Middle frontal gyrus (tissue), 1 donor: ENCODE data around the gene CTU2.
"Not testable (repeated sequence)": the region's sequence is repeated elsewhere in the genome, so short reads cannot be mapped to it uniquely, and the experiment has no call there.

Source experiments
- DNase-seq: peaks from one replicate; pipeline ENCODE4 v3.0.0-alpha.2; 2015; ENCODE audit warnings: low spot score; ENCODE audit errors: extremely low spot score

Gene CTU2

DNA sequence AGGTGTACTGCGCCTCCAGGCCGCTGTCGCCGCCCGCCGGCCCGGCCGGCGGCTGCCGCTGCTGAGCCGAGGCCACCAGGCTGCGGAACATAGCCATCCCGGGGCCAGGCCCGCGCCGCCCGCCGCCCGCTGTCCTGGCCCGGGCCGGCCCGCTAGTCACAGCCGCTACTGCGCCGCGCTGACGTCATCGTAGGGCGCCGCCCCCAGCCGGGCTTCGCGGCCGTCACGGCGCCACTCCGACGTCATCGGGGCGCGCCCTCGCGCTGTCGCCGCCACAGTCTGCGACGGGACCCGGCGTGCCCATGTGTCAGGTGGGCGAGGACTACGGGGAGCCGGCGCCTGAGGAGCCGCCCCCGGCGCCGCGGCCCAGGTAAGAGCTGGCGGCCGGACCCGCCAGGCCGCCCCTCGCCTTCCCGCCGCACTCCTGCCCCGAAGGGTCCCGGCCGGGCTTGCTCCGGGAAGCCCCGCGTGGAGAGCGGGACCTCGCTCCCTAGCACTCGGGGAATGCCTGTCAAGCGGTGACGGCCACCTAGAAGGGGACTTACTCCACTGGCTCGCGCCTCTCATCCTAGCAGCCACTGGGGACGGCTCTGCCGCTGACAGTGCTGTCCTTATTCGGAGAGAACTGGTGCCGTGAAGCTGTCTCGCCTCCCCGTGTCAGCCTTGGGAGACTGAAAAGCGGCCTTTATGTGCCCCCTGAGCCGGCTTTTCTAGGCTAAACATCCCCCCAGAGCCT is at the start of gene CTU2, which contains the start of gene RNF166:
TSS of gene CTU2 (plus strand) at position 275 of the 736 bp plus-strand sequence. CDS start at position 303, 28 bp downstream.
TSS of gene RNF166 (minus strand) at position 180 of the 736 bp plus-strand sequence. CDS start at position 97, 83 bp downstream.
- peak; percentile 76 for DNase-seq

DNA sequence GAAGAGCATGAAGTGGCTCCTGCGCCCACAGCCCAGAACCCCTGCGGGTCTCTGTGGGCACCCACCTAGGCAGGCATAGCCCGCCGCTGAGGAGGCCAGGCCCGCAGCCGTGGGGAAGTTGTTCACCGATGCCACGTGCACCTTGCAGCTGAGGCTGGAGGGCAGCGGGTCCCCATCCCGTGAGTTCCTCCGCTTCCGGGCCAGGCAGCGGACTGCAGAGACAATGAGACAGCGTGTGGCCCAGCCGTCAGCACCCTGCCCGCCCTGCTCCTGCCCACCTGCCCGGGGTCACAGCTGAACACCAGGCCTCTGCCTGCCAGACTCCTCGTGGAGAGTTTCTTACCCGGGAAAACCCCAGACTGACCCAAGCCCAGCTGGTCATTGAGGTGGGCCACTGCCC is 48.9 kb upstream of the CTU2 start:
- no peak for DNase-seq

DNA sequence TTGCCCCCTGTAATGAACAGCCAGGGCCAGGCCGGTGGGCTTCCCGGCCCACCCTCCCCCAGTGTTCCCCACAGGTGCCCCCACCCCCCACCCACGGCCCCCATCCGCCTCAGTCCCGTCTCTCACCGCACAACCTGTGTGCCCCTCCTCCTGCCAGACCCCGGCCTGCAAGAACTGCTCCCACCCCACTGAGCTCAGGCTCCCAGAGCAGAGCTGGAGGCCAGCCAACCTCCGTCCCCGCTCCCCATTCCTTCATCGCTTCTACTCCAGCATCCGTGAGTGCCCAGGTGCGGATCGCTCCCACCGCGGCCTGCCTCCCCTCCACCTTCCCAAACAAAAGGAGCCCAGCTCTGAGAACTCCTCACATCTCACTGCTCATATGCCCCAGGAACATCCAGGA is 47.6 kb upstream of the CTU2 start:
- DNase-seq, result no peak

DNA sequence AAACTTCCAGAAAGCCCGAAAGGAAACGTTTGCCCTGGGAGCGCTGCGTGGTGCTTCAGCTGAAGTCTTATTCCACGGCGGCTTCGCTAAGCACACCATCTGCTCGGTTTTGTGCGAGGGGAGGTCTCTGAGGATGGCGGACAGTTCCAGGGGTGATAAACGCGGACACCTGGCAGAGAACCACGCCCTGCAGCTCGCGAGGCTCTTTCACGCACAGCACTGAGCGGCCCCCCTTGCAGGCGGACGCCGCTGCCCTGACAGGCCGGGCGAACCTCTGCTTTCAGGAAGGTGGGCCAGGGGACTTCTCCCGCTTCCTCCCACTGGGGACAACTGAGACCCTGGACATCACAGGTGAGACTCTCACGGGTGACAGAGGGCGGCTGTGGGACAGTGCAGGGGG is 47.1 kb upstream of the CTU2 start:
- DNase-seq, result no peak

DNA sequence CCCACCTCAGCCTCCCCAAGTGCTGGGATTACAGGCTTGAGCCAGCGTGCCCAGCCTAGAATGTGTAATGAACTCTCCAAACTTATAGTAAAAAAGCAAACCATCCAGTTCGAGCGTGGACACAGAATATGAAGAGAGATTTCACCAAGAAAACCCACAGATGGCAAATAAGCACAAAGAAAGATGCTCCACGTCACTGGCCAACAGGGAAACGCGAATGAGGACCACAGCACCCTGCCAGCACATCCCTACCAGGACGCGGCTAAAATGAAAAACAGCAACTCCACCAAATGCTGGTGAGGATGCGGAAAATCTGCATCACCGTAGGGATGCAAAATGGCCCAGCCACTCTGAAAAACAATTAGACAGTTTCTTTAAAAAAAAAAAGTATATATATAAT is 44.8 kb upstream of the CTU2 start:
- no peak for DNase-seq

DNA sequence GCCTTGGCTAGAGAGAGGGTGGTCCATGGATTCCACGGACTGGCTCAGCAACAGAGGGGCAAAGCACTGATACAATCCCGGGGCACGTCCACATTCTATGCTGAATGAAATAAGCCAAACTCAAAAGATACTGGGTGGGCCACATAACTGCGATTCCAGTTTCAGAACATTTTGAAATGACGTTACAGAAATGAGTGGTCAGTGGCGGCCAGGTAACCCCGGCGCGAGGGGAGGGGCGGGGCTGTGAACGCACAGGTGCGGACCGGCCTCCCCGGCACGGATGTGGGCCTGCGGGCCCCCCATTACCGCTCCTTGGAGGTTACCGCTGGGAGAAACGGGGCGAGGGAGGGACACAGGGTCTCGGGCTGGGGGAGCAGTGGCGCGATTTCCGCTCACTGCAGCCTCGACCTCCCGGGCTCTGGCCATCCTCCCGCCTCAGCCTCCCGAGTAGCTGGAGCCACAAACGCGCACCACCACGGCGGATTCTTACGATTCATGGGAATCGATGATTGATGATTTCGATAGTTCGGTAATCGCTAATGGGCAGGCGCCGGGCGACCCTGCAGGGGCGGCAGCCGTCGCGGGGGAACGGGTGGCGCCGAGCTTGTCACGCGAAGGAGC is 44.0 kb upstream of the CTU2 start:
- DNase-seq, result no peak

DNA sequence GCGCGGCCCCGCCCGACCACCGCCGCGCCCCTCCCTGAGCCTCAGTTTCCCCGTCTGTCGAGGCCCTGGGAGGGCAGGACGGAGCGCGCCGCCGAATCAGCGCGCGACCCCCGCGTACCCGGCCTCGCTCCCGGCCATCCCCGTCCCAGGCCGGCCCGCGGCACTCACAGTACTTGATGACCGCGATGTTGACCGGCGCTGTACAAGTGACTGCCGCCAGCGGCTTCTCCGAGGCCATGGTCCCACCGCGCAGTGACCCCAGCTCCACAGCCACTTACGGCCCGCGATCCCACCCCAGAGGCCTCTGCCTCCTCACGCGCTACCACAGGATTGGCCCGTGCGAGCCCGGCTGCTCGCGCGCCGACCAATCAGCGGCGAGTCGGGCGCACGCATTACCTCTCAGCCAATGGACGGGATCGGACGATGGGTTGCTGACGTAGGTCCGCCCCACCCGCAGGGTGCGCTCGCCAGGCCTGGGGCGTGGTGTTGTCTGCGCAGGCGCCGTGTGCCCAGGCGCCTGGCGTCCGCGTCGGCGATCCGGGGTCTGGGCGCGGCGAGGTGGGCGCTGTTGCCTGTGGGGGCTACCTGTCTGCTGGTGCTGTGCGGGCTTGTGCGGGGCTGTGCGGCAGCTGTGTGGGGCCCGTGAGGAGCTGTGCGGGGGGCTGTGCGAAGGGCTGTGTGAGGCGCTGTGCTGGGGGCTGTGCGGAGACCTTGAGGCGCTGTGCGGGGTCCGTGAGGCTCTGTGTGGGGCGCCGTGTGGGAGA is 43.3 kb upstream of the CTU2 start, which contains the start of gene MVD:
TSS of gene MVD (minus strand) at position 249 of the 764 bp plus-strand sequence. CDS start at position 238, 11 bp downstream.
- peak; percentile 97 for DNase-seq

DNA sequence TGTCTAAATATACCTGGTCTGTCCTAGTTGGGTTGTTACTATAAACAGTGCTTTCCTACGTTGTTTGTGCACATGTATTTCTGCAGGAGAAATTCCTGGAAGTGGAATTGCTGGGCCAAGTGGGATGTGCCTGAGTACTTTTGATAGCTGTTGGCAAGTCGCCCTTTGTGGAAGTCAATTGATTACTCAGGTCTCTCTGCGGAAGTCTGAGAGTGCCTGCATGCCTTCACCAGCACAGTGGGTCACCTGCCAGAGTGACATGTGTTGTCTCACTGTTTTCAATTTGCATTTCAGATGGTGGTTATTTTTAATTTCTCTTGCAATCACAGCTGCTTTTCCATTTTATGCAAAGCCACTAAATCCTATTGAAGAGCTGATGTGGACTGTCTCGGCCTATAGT is 41.2 kb upstream of the CTU2 start:
- DNase-seq, result no peak

DNA sequence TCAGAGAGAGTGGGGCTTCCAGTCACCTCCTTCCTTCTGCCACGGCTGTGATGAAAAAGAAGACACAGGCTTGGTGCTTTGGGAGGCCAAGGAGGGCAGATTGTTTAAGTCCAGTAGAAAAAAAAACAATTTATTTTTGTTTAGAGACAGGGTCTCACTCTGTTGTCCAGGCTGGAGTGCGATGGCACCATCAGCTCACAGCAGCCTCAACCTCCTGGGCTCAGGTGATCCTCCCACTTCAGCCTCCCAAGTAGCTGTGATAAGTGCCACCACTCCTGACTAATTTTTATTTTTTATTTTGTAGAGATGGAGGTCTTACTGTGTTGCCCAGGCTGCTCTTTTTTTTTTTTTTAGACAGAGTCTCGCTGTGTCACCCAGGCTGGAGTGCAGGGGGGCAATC is 40.7 kb upstream of the CTU2 start:
- no peak for DNase-seq

DNA sequence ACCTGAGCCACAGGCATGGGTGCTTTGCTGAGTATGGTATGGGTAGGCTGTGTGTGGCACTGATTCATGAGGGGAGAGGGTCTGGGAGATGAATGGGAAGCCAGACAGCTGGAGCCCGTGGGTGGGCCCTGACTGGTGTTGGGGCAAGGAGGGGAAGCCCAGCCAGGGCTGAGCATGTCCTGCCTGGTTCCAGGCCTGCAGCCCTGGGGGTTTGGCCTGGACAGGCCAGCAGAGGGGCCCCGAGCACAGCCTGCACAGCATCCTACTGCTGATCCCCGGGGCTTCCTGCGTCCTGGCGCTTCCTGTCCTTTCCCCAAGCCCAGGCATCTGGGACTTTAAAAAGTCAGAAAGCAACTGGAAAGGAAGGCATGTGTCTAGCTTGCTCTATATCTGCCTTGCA is 38.8 kb upstream of the CTU2 start:
- DNase-seq, result no peak

DNA sequence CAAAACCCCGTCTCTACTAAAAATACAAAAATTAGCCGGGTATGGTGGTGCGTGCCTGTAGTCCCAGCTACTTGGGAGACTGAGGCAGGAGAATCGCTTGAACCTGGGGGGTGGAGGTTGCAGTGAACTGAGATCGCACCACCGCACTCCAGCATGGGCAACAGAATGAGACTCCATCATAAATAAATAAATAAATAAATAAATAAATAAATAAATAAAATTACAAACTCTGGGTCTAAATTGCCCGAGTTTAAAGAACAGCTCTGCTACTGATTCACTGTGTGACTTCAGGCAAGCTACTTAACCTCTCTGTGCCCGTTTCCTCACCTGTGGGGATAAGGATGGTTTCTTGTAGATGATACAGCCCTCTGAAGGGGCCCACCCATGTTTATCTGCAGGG is 36.8 kb upstream of the CTU2 start:
- DNase-seq, result not testable (repeated sequence)

DNA sequence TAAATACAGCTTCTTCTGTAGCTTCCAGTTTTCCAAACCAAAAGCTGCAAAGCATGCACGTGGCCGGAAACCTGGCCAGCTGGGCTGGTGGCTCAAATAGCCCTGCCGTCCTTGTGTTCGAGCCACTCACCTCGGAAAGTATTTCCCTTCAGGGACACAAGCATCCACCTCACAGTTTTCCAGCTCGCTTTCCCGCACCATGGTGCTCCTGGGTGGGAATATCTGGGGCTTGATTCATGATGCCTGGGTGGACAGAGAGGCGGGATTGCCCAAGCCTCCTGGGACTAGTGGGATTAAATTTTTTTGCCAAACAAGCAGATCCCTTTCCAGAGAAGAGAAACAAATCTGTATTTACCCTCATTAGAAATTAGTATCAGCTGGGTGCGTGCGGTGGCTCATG is 36.3 kb upstream of the CTU2 start:
- DNase-seq, result no peak

DNA sequence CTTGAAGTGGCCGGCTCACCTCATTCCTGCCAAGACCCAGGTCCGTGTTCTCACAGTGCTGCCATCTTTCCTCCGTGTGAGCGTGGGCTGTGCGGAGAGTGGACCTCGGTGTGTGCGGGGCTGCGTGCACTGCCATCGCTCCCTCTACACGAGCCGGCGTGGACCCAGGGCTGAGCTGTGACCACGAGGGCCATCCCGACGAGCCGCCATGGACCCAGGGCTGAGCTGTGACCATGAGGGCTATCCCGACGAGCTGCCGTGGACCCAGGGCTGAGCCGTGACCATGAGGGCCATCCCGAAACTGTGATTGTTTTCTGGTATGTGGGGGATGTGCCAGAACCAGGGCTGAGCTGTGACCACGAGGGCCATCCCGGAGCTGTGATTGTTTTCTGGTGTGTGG is 34.5 kb upstream of the CTU2 start:
- no peak for DNase-seq

DNA sequence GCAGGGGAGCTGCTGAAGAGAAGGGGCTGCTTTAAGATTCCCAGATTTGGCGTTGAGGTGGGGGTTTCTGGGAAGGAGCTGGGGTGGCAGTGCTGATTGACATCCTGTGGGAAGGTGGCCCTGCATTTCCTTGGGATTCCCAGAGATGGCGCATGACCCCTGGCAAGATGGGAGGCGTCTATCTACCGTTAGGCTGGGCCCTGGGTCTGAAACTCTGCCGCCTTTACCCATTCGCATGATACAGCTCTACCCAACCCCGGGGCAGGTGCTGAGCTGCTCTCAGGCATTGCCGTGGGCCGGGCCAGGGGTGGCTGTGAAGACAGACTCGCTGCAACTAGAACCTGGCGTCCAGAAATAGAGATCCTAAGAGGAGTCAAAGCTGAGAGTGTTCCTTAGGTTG is 33.5 kb upstream of the CTU2 start:
- no peak for DNase-seq

DNA sequence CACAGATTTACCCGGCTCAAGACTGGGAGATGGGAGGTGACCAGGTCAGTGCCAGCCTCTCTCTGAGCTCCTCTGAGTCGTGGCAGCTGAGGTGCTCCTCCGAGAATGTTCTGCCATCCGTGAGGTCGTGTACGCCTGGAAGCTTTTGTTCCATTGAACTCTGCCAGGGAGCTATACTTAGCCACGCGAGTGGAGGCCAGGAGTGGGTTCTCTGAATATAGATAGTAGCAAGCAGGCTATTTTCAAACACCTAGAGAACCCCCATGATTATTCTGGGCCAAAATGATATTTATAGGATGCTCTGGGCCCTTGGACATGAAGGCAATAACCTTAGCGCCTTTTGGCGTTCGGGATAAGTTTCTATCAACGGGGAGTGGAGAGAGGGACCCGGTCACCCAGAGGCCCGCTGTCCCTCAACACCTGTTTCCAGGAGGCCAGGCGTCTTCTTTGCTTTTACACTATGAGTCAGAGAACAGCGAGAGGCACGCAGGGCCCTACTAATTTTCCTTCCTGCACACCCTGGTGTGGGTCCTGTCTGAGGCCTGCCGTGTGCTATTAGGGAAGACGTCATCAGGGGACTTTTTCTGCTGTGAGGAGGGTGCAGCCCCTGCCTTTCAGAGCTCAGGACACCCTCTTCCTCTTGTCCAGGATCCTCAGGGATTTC is 32.5 kb upstream of the CTU2 start:
- no peak for DNase-seq

DNA sequence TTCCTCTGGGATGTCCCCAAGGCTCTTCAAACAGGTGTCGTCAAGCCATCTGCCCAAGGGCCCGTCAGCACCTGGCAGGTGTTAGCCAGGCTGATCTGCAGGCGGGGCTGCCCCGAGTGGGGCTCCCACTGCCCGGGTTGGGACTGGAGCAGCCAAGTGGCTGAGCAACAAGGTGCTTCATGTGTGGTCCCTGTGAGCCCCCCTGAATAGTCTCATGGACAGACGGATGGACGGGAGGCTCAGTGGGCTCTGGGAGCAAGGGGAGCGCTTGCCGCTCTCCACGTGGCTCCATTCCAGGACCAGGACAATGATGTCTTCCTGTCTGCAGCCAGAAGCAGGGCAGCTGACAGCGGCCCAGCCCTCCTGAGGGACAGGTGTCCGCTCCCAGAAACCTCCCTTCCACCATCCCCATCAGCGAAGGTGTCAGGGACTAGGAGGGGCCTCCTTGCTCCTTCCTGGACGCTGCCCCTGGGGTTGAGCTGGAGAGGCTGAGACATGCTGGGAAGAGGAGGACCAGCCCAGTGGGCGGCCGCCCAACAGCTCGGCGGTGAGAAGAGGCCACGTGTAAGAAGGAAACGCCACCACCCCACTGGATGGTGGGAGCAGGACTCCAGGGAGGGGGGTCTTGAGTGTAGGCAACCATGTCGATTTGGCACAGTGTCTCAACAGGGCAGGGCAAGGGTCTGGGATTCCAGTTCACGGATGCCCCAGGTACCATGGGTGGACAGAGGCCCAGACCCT is 29.6 kb upstream of the CTU2 start:
- no peak for DNase-seq

DNA sequence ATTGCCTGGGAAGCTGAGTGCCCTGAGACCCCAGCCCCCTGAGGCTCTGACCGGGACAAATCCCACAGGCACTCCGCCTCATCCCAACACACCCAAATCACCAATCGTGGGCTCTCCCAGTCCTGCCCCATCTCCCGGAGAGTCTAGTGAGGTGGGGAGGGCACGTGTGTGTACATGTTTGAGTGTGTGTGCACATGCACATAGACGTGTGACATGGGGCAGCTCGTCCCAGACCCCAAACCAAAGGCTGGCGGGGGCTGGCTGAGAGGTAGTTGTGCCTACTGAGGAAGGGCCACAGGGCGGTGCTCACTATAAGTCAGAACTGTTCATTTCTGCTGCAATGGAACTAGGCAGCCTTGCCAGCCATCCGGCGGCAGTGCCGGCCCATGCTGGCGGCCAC is 28.6 kb upstream of the CTU2 start:
- DNase-seq, result no peak

DNA sequence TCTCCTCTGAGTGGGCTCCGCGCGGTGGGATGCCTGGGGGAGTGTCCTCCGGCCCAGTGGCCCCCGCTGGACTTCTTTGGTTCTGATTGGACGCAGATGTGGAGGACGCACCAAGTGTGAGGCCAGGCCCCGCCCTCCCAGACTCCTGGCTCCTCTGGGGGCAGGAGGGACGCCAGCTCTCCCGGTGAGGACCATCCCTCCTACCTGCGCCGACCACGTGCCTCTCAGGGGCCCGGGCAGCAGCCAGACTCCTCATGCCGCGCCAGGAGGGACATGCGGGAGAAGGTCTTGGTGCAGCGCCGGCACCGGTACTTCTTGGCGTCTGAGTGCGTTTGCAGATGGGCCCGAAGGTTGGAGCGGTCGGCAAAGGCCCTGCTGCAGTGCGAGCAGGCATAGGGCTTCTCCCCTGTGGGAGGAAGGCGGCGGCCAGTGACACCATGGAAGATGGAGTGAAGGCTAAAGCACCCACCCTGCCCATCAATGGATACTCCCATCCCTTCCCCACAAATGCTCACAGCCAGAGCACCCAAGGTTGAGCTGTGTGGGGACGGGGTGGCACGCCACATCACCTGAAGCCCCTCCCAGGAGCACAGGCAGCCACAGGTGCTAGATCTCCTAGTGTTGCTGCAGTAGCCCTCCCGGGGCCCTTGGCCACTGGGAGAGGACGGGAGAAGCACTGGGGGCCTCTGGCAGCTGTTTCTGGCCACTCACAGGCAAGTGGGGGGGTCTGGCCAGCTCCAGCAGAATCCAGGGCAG is 27.9 kb upstream of the CTU2 start:
- no peak for DNase-seq

DNA sequence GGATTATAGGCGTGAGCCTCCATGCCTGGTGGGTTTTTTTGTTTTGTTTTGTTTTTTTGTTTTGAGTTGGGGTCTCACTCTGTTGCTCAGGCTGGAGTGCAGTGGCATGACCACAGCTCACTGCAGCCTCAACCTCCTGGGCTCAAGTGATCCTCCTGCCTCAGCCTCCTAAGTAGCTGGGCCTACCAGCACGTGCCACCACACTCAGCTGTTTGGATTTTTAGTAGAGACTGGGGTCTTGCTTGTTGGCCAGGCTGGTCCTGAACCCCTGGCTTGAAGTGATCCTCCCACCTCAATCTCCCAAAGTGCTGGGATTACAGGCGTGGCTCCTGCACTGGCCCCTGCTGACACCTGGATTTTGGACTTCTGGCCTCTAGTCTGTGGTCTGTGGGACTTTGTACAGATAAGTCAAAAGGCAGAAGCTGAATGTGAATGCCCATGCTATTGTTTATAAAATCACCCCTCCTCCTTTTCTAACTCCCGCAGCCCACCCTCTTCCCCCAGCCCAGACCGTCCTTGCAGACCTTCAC is 25.7 kb upstream of the CTU2 start:
- DNase-seq, result no peak

DNA sequence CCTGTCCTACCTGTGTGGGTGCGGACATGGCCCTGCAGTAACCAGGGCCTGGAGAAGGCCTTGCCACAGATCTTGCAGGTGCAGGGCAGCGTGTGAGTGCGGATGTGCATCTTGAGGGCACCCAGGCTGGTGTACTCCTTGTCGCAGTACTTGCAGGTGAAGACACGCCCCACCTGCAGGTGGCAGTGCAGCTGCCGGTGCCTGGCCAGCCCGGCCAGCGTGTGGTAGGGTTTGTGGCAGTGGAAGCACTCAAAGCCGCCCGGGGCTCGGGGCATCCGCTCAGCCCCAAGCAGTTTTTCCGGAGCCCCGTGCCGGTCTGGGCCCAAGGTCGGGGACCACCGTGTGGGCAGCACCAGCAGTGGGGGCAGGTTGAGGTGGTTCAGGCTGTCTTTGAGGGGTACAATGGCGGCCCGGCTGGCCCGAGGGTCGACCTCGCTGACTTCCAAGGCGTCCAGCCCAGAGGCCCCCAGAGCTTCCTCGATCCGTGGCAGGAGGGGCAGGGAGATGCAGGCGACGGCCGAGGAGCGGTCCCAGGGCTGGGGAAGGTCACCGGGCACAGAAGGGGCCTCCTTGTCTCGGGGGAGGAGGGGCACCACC is 25.1 kb upstream of the CTU2 start:
- no peak for DNase-seq
